HG03045 (cell line): Measurements from ENCODE around the gene WNT7B.

ENCODE experiments used
- ATAC-seq: cut with Tn5 transposase; IDR thresholded peaks from one replicate; pipeline ENCODE4 v1.9.1; 2021; ENCODE audit warnings: mild to moderate bottlenecking, moderate library complexity; ENCODE audit not compliant: unreplicated experiment

The WNT7B gene

GRCh38 chr22:45960477-45961386 lies 16.2 kb downstream of the WNT7B start:
- ATAC-seq: no peak

- no peak for ATAC-seq
Observed at GRCh38 chr22:45959719-45960476, 17.1 kb downstream of the WNT7B start.

GRCh38 chr22:45958971-45959370 lies 18.0 kb downstream of the WNT7B start:
- no peak for ATAC-seq

GRCh38 chr22:45957826-45958225 lies 19.1 kb downstream of the WNT7B start:
- ATAC-seq: no peak

GRCh38 chr22:45953178-45953577 lies 23.8 kb downstream of the WNT7B start:
- ATAC-seq: no peak

GRCh38 chr22:45952553-45952952 lies 24.4 kb downstream of the WNT7B start:
- ATAC-seq: no peak

GRCh38 chr22:45952151-45952550 lies 24.8 kb downstream of the WNT7B start:
- ATAC-seq: no peak

GRCh38 chr22:45949891-45950290 lies 27.1 kb downstream of the WNT7B start:
- no peak for ATAC-seq

- ATAC-seq: no peak
Observed at GRCh38 chr22:45949258-45949870, 27.6 kb downstream of the WNT7B start.

GRCh38 chr22:45948081-45948648 lies 28.8 kb downstream of the WNT7B start:
- no peak for ATAC-seq

- no peak for ATAC-seq
Observed at GRCh38 chr22:45946805-45947600, 30.0 kb downstream of the WNT7B start.

- no peak for ATAC-seq
Observed at GRCh38 chr22:45945621-45946106, 31.3 kb downstream of the WNT7B start.

- ATAC-seq: no peak
Observed at GRCh38 chr22:45942787-45943493, 34.0 kb downstream of the WNT7B start.

- no peak for ATAC-seq
Observed at GRCh38 chr22:45942344-45942743, 34.6 kb downstream of the WNT7B start.

GRCh38 chr22:45938913-45939312 lies 38.0 kb downstream of the WNT7B start:
- ATAC-seq: no peak

- ATAC-seq: no peak
Observed at GRCh38 chr22:45937960-45938359, 39.0 kb downstream of the WNT7B start.

GRCh38 chr22:45935573-45935972 lies 41.4 kb downstream of the WNT7B start:
- ATAC-seq: no peak

GRCh38 chr22:45934659-45935341 lies 42.2 kb downstream of the WNT7B start:
- ATAC-seq: no peak

- no peak for ATAC-seq
Observed at GRCh38 chr22:45934168-45934564, 42.8 kb downstream of the WNT7B start.
